K562 (cell line): ENCODE measurements around the gene FMN2. TPM values are rescaled to one million over a fixed set of nuclear protein-coding genes. Genes with fewer than 3 reads are reported as not detected.

ENCODE experiments used
- ATAC-seq: fragments of 200-7000 bp; cut with Tn5 transposase; 3 replicates; pipeline ENCODE4 v1.9.1; 2020; ENCODE audit warnings: moderate library complexity
- BruUV-seq: library from RNA; stranded (reverse); fragments of 400-500 nt; replicated peaks from 2 replicates; lab custom pipeline; 2021; lab: Mats Ljungman, UMichigan
- CTCF ChIA-PET: fragments of 300-600 bp; formaldehyde crosslinking; extraction: SDS; loops from one replicate; lab custom pipeline; 2021; ENCODE audit warnings: low intra/inter-chr PET ratio; lab: Yijun Ruan, JAX
- POLR2A ChIA-PET: fragments of 300-600, 350-650 bp; sonication (Branson Sonifier 250); formaldehyde crosslinking; extraction: SDS; loops from one replicate; lab custom pipeline; 2021; ENCODE audit warnings: antibody characterized with exemption, inconsistent platforms; lab: Yijun Ruan, JAX
- DNase-seq, 4 experiments: peaks; one replicate each; pipeline versions ENCODE4 v3.0.0 to v3.0.0-alpha.2; 2011 to 2018; ENCODE audit warnings: low spot score in 3 of 4, mixed read lengths in 3 of 4; ENCODE audit errors: extremely low read depth in 1 of 4
- FAIRE-seq: peaks from 2 replicates; lab custom pipeline; 2011; peaks lifted over from hg19 to GRCh38; lab: Jason Lieb, UNC
- H2AFZ ChIP-seq: 2 replicates; pipeline ENCODE4 v1.6.0; 2011; ENCODE audit warnings: low read depth, low read length, control low read depth, inconsistent platforms
- H3K27ac ChIP-seq: fragments of 200-600 bp; 3 replicates; pipeline ENCODE4 v1.8.0; 2011; ENCODE audit warnings: low read depth, mild to moderate bottlenecking, control low read depth, inconsistent platforms, low read length, moderate library complexity, mixed read lengths; ENCODE audit errors: extremely low read depth
- H3K27me3 ChIP-seq, 2 experiments: fragments of 300-600 bp in 1 of 2; 2 replicates in 1 of 2; 3 replicates in 1 of 2; pipeline versions ENCODE4 v1.6.0 to v1.8.0; 2011; ENCODE audit warnings: inconsistent platforms in 2 of 2, low read length in 2 of 2, mild to moderate bottlenecking in 1 of 2, mixed read lengths in 1 of 2, moderate library complexity in 1 of 2; ENCODE audit not compliant: control insufficient read depth in 2 of 2, insufficient read depth in 2 of 2
- H3K36me3 ChIP-seq: fragments of 300-600 bp; 3 replicates; pipeline ENCODE4 v1.8.0; 2011; ENCODE audit warnings: mild to moderate bottlenecking, low read length, inconsistent platforms; ENCODE audit not compliant: control insufficient read depth, insufficient read depth
- H3K4me1 ChIP-seq, 2 experiments: fragments of 200-600 bp in 1 of 2; replicated peaks in 1 of 2; 2 replicates in 1 of 2; 3 replicates in 1 of 2; pipeline versions ENCODE4 v1.5.1 to v1.8.0; 2011; ENCODE audit warnings: inconsistent platforms in 2 of 2, low read length in 2 of 2, mild to moderate bottlenecking in 1 of 2, mixed read lengths in 1 of 2, moderate library complexity in 1 of 2; ENCODE audit not compliant: control insufficient read depth in 2 of 2, insufficient read depth in 2 of 2
- H3K4me2 ChIP-seq: 2 replicates; pipeline ENCODE4 v1.6.1; 2011; ENCODE audit warnings: low read length, control low read depth, inconsistent platforms, mixed read lengths; ENCODE audit not compliant: insufficient read depth
- H3K4me3 ChIP-seq: fragments of 200-600 bp; sonication (generic), shearing (Covaris generic); 2 replicates; pipeline ENCODE4 v1.5.1; 2016; ENCODE audit warnings: control low read depth, inconsistent platforms
- H3K79me2 ChIP-seq: fragments of 200-600 bp; 3 replicates; pipeline ENCODE4 v1.8.0; 2011; ENCODE audit warnings: low read length, inconsistent platforms; ENCODE audit not compliant: control insufficient read depth, insufficient read depth
- H3K9ac ChIP-seq, 2 experiments: 2 replicates each; pipeline versions ENCODE4 v1.6.0 to v1.6.1; 2011; ENCODE audit warnings: low read depth in 2 of 2, low read length in 2 of 2, control low read depth in 1 of 2, inconsistent platforms in 1 of 2, mild to moderate bottlenecking in 1 of 2, mixed read lengths in 1 of 2; ENCODE audit not compliant: insufficient read depth in 1 of 2
- H3K9me1 ChIP-seq: one replicate; pipeline ENCODE4 v1.6.0; 2011; ENCODE audit warnings: inconsistent platforms, mild to moderate bottlenecking, low read length, moderate library complexity; ENCODE audit not compliant: control insufficient read depth, insufficient read depth
- H3K9me3 ChIP-seq: replicated peaks from 2 replicates; pipeline ENCODE4 v1.5.1; 2011; ENCODE audit warnings: low read depth, low read length, inconsistent platforms; ENCODE audit not compliant: control insufficient read depth, insufficient read depth
- H4K20me1 ChIP-seq: replicated peaks from 2 replicates; pipeline ENCODE4 v1.6.1; 2011; ENCODE audit warnings: low read length, inconsistent platforms, mixed read lengths; ENCODE audit not compliant: control insufficient read depth, insufficient read depth
- BRD4 ChIP-seq: fragments of 200-600 bp; sonication (generic); IDR thresholded peaks from 2 replicates; pipeline ENCODE4 v1.6.1; 2017; ENCODE audit warnings: inconsistent platforms
- CEBPG ChIP-seq, 3 experiments: fragments of 200-800 bp in 1 of 3; sonication (Bioruptor generic) in 1 of 3; sonication (generic) in 1 of 3; formaldehyde crosslinking in 1 of 3; IDR thresholded peaks in 2 of 3; conservative IDR thresholded peaks in 1 of 3; 2 replicates each; pipeline versions ENCODE4 v1.6.1 to v1.8.0; 2016 to 2022; ENCODE audit warnings: missing compliant biosample characterization in 2 of 3, missing genetic modification characterization in 2 of 3, mild to moderate bottlenecking in 1 of 3, missing genetic modification reagents in 1 of 3
- CHD2 ChIP-seq: IDR thresholded peaks from 2 replicates; pipeline ENCODE4 v1.6.1; 2011; ENCODE audit warnings: low read depth, low read length
- GATAD2A ChIP-seq: fragments of 450-650 bp; IDR thresholded peaks from 2 replicates; pipeline ENCODE4 v1.6.1; 2017
- IFI16 ChIP-seq: fragments of 250-450 bp; sonication (Bioruptor Pico); IDR thresholded peaks from 2 replicates; pipeline ENCODE4 v2.1.2; 2022; ENCODE audit warnings: mild to moderate bottlenecking, inconsistent platforms
- NFIX ChIP-seq: fragments of 250-450 bp; sonication (Bioruptor Pico); IDR thresholded peaks from 2 replicates; pipeline ENCODE4 v1.4.0; 2020; ENCODE audit warnings: low read depth, mild to moderate bottlenecking, moderate library complexity
- NR2C1 ChIP-seq, 2 experiments: fragments of 450-650 bp; IDR thresholded peaks; 2 replicates each; pipeline ENCODE4 v1.6.1; 2017; ENCODE audit warnings: mild to moderate bottlenecking in 2 of 2, antibody characterized with exemption in 1 of 2, inconsistent platforms in 1 of 2, missing compliant biosample characterization in 1 of 2, missing genetic modification characterization in 1 of 2
- TGIF2 ChIP-seq: sonication (generic); formaldehyde crosslinking; IDR thresholded peaks from 2 replicates; pipeline ENCODE4 v1.8.1; 2022; ENCODE audit warnings: mild to moderate bottlenecking, missing genetic modification reagents, moderate library complexity
- ZFX ChIP-seq: sonication (generic); formaldehyde crosslinking; IDR thresholded peaks from 2 replicates; pipeline ENCODE4 v1.8.0; 2022; ENCODE audit warnings: mild to moderate bottlenecking, missing genetic modification reagents, moderate library complexity
- ZNF239 ChIP-seq: fragments of 250-450 bp; sonication (Bioruptor Pico); IDR thresholded peaks from 2 replicates; pipeline ENCODE4 v1.4.0; 2020; ENCODE audit warnings: mild to moderate bottlenecking
- ZNF507 ChIP-seq: conservative IDR thresholded peaks from 2 replicates; pipeline ENCODE4 v1.6.1; 2017; ENCODE audit warnings: missing genetic modification characterization, missing compliant biosample characterization
- WGBS: fragments of 100-300 bp; shearing (Covaris generic); methylation state at CpG from one replicate; pipeline ENCODE4 v1.1.6; 2016; ENCODE audit warnings: low coverage, mixed read lengths; ENCODE audit not compliant: insufficient coverage; ENCODE audit errors: missing lambda C conversion rate; 5-methylcytosine and 5-hydroxymethylcytosine counted together
- in situ Hi-C: fragments of 300-500 bp; cut with MboI; formaldehyde crosslinking; loops from 4 replicates; pipeline ENCODE4 v1.15.0; 2018; ENCODE audit warnings: inconsistent platforms, mixed read lengths
- intact Hi-C: fragments of 100-400 bp; cut with micrococcal nuclease; formaldehyde crosslinking; loops from 2 replicates; pipeline ENCODE4 v1.14.2; 2022
- polyA plus RNA-seq, 8 experiments: library from polyadenylated mRNA; depleted of rRNA in 4 of 8; stranded (reverse) in 5 of 8; unstranded in 3 of 8; fragments of >200 nt; fragmentation: Nextera tagmentation in 2 of 8; fragmentation: Illumina TruSeq in 1 of 8; extraction: Ambion mirVana in 2 of 8; extraction: Trizol in 1 of 8; gene quantifications; 2 replicates each; pipeline versions ENCODE4 v1.2.1 to v1.2.3, GENCODE V29; 2011 to 2014; ENCODE audit warnings: inconsistent platforms in 1 of 8, missing spikeins in 1 of 8
- total RNA-seq, 7 experiments: library from RNA; depleted of rRNA in 6 of 7; stranded (reverse); fragments of >200 nt in 6 of 7; fragmentation: Illumina TruSeq in 2 of 7; extraction: Trizol in 2 of 7; gene quantifications; 2 replicates each; pipeline versions ENCODE4 v1.2.1 to v1.2.3, GENCODE V29; 2011 to 2021; ENCODE audit warnings: low replicate concordance in 1 of 7
- TF ChIP-seq, protein P1 (sequence below): sonication (generic); formaldehyde crosslinking; IDR thresholded peaks from 2 replicates; pipeline ENCODE4 v1.8.1; 2023; ENCODE audit warnings: mild to moderate bottlenecking, missing genetic modification reagents
- TF ChIP-seq, protein P2 (sequence below): fragments of 250-450 bp; sonication (Bioruptor Pico); IDR thresholded peaks from 2 replicates; pipeline ENCODE4 v1.8.0; 2022; ENCODE audit warnings: moderate library complexity, mild to moderate bottlenecking, inconsistent platforms
- TF ChIP-seq, protein P3 (sequence below): fragments of 200-400 bp; formaldehyde crosslinking; IDR thresholded peaks from 2 replicates; pipeline ENCODE4 v1.6.1; 2017; ENCODE audit warnings: mild to moderate bottlenecking, low read depth, low read length, moderate library complexity
- TF ChIP-seq, protein P4 (sequence below): fragments of 250-450 bp; sonication (Bioruptor Pico); IDR thresholded peaks from 2 replicates; pipeline ENCODE4 v1.4.0; 2020; ENCODE audit warnings: mild to moderate bottlenecking, moderate library complexity

Gene FMN2
- total and polyA plus RNA-seq, 9 of the 15 experiments (the other 6 are each of a cell fraction or from before 2014, with no cell fraction given) = 0.15 to 0.45 (median 0.16) TPM; not detected in 3

DNA sequence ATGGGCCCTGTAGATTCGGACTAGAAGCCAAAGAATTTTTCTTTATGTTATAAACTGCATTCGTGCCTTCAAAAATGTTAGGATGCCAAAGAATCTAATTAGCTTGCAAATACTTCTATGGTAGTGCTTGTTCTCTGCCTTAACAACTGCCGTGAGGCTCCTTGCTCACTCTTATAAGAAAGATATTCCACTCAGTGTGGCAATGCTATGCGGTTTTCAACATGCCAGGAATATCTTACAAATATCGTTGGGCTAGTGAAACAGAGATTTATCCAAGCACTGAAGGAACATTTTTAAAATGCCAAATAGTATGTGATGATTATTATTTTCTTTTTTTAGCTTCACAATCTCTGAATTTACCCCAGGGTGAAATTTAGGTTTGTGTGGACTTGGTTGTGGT lies 322.0 kb downstream of the FMN2 start (continued):
- TF ChIP-seq, protein P1, sequence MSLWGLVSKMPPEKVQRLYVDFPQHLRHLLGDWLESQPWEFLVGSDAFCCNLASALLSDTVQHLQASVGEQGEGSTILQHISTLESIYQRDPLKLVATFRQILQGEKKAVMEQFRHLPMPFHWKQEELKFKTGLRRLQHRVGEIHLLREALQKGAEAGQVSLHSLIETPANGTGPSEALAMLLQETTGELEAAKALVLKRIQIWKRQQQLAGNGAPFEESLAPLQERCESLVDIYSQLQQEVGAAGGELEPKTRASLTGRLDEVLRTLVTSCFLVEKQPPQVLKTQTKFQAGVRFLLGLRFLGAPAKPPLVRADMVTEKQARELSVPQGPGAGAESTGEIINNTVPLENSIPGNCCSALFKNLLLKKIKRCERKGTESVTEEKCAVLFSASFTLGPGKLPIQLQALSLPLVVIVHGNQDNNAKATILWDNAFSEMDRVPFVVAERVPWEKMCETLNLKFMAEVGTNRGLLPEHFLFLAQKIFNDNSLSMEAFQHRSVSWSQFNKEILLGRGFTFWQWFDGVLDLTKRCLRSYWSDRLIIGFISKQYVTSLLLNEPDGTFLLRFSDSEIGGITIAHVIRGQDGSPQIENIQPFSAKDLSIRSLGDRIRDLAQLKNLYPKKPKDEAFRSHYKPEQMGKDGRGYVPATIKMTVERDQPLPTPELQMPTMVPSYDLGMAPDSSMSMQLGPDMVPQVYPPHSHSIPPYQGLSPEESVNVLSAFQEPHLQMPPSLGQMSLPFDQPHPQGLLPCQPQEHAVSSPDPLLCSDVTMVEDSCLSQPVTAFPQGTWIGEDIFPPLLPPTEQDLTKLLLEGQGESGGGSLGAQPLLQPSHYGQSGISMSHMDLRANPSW (CRISPR knock-in tag) = no peak
- no peak for TF ChIP-seq NR2C1 (IDR thresholded peaks at IDR 0.05)
- no peak for TF ChIP-seq NR2C1 (tag; IDR thresholded peaks at IDR 0.05)
- TF ChIP-seq CHD2 = no peak
- TF ChIP-seq ZFX (CRISPR knock-in tag) = no peak
- no peak for TF ChIP-seq GATAD2A
- no peak for TF ChIP-seq NFIX (CRISPR knock-in tag)

DNA sequence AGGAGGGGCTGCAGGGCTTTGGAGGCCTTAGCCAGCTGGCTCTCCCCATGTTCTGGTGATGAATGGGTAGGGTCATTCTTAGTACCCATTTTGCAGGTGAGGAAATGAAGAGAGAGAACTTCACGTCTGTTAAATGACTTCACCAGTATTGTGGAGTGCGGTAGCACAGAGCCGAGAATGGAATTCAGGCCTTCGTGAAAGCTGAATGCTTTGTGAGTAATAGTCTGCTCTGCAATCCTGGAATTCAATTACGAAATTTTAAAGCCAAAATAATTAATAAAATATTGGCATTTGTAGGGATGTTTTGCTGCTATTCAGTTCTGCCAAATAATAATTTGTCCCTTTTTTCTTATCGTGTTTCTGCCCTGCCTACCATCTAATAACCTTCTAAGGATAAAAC lies 322.6 kb downstream of the FMN2 start:
- no TSS peak for BruUV-seq
- no peak for FAIRE-seq
- in situ Hi-C loops = no loop called here
- TF ChIP-seq BRD4 (no peak), ZNF507 (tag) (no peak), CEBPG (CRISPR knock-in tag; IDR thresholded peaks at IDR 0.05) (no peak), CEBPG (tag; conservative IDR thresholded peaks at IDR 0.05 in 1 of 2, IDR thresholded peaks at IDR 0.05 in 1 of 2) (no peak), IFI16 (CRISPR knock-in tag) (no peak), ZFX (CRISPR knock-in tag) (no peak), TGIF2 (CRISPR knock-in tag) (no peak), ZNF239 (CRISPR knock-in tag) (no peak)
- TF ChIP-seq, protein P2, sequence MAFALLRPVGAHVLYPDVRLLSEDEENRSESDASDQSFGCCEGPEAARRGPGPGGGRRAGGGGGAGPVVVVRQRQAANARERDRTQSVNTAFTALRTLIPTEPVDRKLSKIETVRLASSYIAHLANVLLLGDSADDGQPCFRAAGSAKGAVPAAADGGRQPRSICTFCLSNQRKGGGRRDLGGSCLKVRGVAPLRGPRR (CRISPR knock-in tag) = no peak
- TF ChIP-seq, protein P3, sequence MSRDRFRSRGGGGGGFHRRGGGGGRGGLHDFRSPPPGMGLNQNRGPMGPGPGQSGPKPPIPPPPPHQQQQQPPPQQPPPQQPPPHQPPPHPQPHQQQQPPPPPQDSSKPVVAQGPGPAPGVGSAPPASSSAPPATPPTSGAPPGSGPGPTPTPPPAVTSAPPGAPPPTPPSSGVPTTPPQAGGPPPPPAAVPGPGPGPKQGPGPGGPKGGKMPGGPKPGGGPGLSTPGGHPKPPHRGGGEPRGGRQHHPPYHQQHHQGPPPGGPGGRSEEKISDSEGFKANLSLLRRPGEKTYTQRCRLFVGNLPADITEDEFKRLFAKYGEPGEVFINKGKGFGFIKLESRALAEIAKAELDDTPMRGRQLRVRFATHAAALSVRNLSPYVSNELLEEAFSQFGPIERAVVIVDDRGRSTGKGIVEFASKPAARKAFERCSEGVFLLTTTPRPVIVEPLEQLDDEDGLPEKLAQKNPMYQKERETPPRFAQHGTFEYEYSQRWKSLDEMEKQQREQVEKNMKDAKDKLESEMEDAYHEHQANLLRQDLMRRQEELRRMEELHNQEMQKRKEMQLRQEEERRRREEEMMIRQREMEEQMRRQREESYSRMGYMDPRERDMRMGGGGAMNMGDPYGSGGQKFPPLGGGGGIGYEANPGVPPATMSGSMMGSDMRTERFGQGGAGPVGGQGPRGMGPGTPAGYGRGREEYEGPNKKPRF = no peak
- TF ChIP-seq, protein P4, sequence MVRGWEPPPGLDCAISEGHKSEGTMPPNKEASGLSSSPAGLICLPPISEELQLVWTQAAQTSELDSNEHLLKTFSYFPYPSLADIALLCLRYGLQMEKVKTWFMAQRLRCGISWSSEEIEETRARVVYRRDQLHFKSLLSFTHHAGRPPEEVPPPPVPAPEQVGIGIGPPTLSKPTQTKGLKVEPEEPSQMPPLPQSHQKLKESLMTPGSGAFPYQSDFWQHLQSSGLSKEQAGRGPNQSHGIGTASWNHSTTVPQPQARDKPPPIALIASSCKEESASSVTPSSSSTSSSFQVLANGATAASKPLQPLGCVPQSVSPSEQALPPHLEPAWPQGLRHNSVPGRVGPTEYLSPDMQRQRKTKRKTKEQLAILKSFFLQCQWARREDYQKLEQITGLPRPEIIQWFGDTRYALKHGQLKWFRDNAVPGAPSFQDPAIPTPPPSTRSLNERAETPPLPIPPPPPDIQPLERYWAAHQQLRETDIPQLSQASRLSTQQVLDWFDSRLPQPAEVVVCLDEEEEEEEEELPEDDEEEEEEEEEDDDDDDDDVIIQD (CRISPR knock-in tag) = no peak

More for the DNA sequence above, 322.6 kb downstream of the FMN2 start:
- no peak overlapping the region for H3K4me3 ChIP-seq
- H3K27me3 ChIP-seq = no peaks in the 10 kb centered on the region
- ChIA-PET CTCF (no interaction called here), POLR2A (no interaction called here)
- H3K4me1 ChIP-seq = no peaks in the 10 kb centered on the region
- no peak overlapping the region for H3K9ac ChIP-seq
- intact Hi-C loops = no loop called here
- H3K36me3 ChIP-seq = no peaks in the 10 kb centered on the region
- ATAC-seq = no peak
- H3K27ac ChIP-seq = no peak overlapping the region
- H3K9me1 ChIP-seq = no peaks in the 10 kb centered on the region
- no peak for DNase-seq
- no peaks in the 10 kb centered on the region for H3K79me2 ChIP-seq
- H3K9me3 ChIP-seq = no peaks in the 10 kb centered on the region
- 11% methylated on average over 6 of the region's 6 CpGs for WGBS
- H4K20me1 ChIP-seq = no peaks in the 10 kb centered on the region
- no peak overlapping the region for H3K4me2 ChIP-seq
- H2AFZ ChIP-seq = no peak overlapping the region
